C4-2B (cell line): ENCODE results near the gene MINDY4B.
"Not testable (repeated sequence)": the region's sequence is repeated elsewhere in the genome, so short reads cannot be mapped to it uniquely, and the experiment has no call there.

Source experiments
- H3K27ac ChIP-seq: fragments of 450-650 bp; 2 replicates; pipeline ENCODE4 v1.5.1; 2017
- CTCF ChIP-seq: fragments of 450-650 bp; conservative IDR thresholded peaks from 2 replicates; pipeline ENCODE4 v1.5.1; 2017; ENCODE audit warnings: mild to moderate bottlenecking
- ZFX ChIP-seq: fragments of 450-650 bp; IDR thresholded peaks from 2 replicates; pipeline ENCODE4 v1.6.1; 2017

Gene MINDY4B

GRCh38 chr3:150874666-150875219 is 30.5 kb downstream of the MINDY4B start:
- TF ChIP-seq CTCF (no peak), ZFX (no peak)

GRCh38 chr3:150871192-150871591 is 34.0 kb downstream of the MINDY4B start:
- TF ChIP-seq ZFX (no peak), CTCF (no peak)
- H3K27ac ChIP-seq, result no peak overlapping the region

More at GRCh38 chr3:150874666-150875219, 30.5 kb downstream of the MINDY4B start:
- H3K27ac ChIP-seq, result no peak overlapping the region

GRCh38 chr3:150870406-150870805 is 34.8 kb downstream of the MINDY4B start:
- TF ChIP-seq CTCF, result no peak
- TF ChIP-seq ZFX, result no peak
- no peak overlapping the region for H3K27ac ChIP-seq

- H3K27ac ChIP-seq, result no peak overlapping the region
- TF ChIP-seq CTCF (no peak), ZFX (no peak)
These were observed 37.0 kb downstream of the MINDY4B start for GRCh38 chr3:150868282-150868681.

- TF ChIP-seq ZFX, result no peak
- no peak for TF ChIP-seq CTCF
- H3K27ac ChIP-seq, result no peak overlapping the region
These were observed 37.8 kb downstream of the MINDY4B start for GRCh38 chr3:150867434-150867833.

- not testable (repeated sequence) for H3K27ac ChIP-seq
These were observed 41.3 kb downstream of the MINDY4B start for GRCh38 chr3:150863921-150864320.

GRCh38 chr3:150861851-150862250 is 43.4 kb downstream of the MINDY4B start:
- H3K27ac ChIP-seq, result no peak overlapping the region
- TF ChIP-seq ZFX, result no peak
- TF ChIP-seq CTCF, result no peak

- not testable (repeated sequence) for H3K27ac ChIP-seq
These were observed 47.3 kb downstream of the MINDY4B start for GRCh38 chr3:150857936-150858335.
